WERI-Rb-1 (cell line): ENCODE results near the gene RNF152.

Experiments used
- DNase-seq: peaks from one replicate; pipeline ENCODE4 v3.0.0-alpha.2; 2020
- H3K27ac ChIP-seq: fragments of 250-450 bp; sonication (Bioruptor Pico); 2 replicates; pipeline ENCODE4 v1.5.1; 2020; ENCODE audit warnings: mild to moderate bottlenecking, moderate library complexity
- H3K27me3 ChIP-seq: fragments of 250-450 bp; sonication (Bioruptor Pico); 2 replicates; pipeline ENCODE4 v1.5.1; 2021; ENCODE audit warnings: mild to moderate bottlenecking, low read depth, moderate library complexity; ENCODE audit not compliant: insufficient read depth, severe bottlenecking
- H3K36me3 ChIP-seq: fragments of 250-450 bp; sonication (Bioruptor Pico); 2 replicates; pipeline ENCODE4 v1.5.1; 2020; ENCODE audit warnings: mild to moderate bottlenecking, moderate library complexity
- H3K4me3 ChIP-seq: 2 replicates; pipeline ENCODE4 v1.5.1; 2011; ENCODE audit warnings: low read depth, mild to moderate bottlenecking, control low read depth, low read length
- H3K9me3 ChIP-seq: fragments of 250-450 bp; sonication (Bioruptor Pico); 2 replicates; pipeline ENCODE4 v1.5.1; 2021; ENCODE audit warnings: mild to moderate bottlenecking, moderate library complexity; ENCODE audit not compliant: severe bottlenecking
- CTCF ChIP-seq: IDR thresholded peaks from 2 replicates; pipeline ENCODE4 v1.5.1; 2011; ENCODE audit warnings: low read depth, mild to moderate bottlenecking, control low read depth, inconsistent platforms, low read length

RNF152 gene

GRCh38 chr18:61898640-61899101 is 5.9 kb upstream of the RNF152 start:
- no peaks in the 10 kb centered on the region for H3K36me3 ChIP-seq
- TF ChIP-seq CTCF: no peak
- no peaks in the 10 kb centered on the region for H3K27me3 ChIP-seq
- H3K27ac ChIP-seq: peak overlapping the region; percentile 40; the same call in 1 of the 2 replicates
- no peak overlapping the region for H3K4me3 ChIP-seq
- DNase-seq: peak; percentile 86
- H3K9me3 ChIP-seq: no peaks in the 10 kb centered on the region

GRCh38 chr18:61896757-61897156 is 4.0 kb upstream of the RNF152 start:
- peak; percentile 60 for DNase-seq
- Histone ChIP-seq H3K27me3 (no peaks in the 10 kb centered on the region), H3K9me3 (no peaks in the 10 kb centered on the region), H3K4me3 (no peak overlapping the region), H3K27ac (no peak overlapping the region), H3K36me3 (peaks cover 3% of the 10 kb centered on the region; the same call in 1 of the 2 replicates)
- no peak for TF ChIP-seq CTCF

- peaks cover 8% of the 10 kb centered on the region; the same call in 1 of the 2 replicates for H3K36me3 ChIP-seq
- H3K27me3 ChIP-seq: no peaks in the 10 kb centered on the region
- no peak overlapping the region for H3K4me3 ChIP-seq
- no peaks in the 10 kb centered on the region for H3K9me3 ChIP-seq
- no peak for TF ChIP-seq CTCF
- DNase-seq: no peak
- H3K27ac ChIP-seq: no peak overlapping the region
Observed at GRCh38 chr18:61896118-61896517, 3.3 kb upstream of the RNF152 start.

GRCh38 chr18:61894751-61895524 is 2.1 kb upstream of the RNF152 start:
- H3K4me3 ChIP-seq: peak overlapping the region; percentile 91
- no peak for TF ChIP-seq CTCF
- H3K36me3 ChIP-seq: peaks cover 18% of the 10 kb centered on the region
- no peak overlapping the region for H3K27ac ChIP-seq
- no peaks in the 10 kb centered on the region for H3K9me3 ChIP-seq
- H3K27me3 ChIP-seq: no peaks in the 10 kb centered on the region
- no peak for DNase-seq

GRCh38 chr18:61893971-61894750 is 1.4 kb upstream of the RNF152 start:
- peak overlapping the region; percentile 59 for H3K27ac ChIP-seq
- peak overlapping the region; percentile 91 for H3K4me3 ChIP-seq
- H3K27me3 ChIP-seq: no peaks in the 10 kb centered on the region
- peak; percentile 89 for DNase-seq
- no peaks in the 10 kb centered on the region for H3K9me3 ChIP-seq
- peak; percentile 58 for TF ChIP-seq CTCF
- peaks cover 18% of the 10 kb centered on the region for H3K36me3 ChIP-seq
